NCI-H2171 treated with DMSO at 0.1 percent for 48 hours (cell line): ENCODE results near the gene CST5.
A peak's percentile ranks its signal among the peaks of the same experiment; 100 is the strongest.
"Not testable (repeated sequence)": the region's sequence is repeated elsewhere in the genome, so short reads cannot be mapped to it uniquely, and the experiment has no call there.

Experiments used
- DNase-seq: peaks from one replicate; lab custom pipeline; 2025; lab: John Stamatoyannopoulos, UW

The CST5 gene, protein sequence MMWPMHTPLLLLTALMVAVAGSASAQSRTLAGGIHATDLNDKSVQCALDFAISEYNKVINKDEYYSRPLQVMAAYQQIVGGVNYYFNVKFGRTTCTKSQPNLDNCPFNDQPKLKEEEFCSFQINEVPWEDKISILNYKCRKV

DNA sequence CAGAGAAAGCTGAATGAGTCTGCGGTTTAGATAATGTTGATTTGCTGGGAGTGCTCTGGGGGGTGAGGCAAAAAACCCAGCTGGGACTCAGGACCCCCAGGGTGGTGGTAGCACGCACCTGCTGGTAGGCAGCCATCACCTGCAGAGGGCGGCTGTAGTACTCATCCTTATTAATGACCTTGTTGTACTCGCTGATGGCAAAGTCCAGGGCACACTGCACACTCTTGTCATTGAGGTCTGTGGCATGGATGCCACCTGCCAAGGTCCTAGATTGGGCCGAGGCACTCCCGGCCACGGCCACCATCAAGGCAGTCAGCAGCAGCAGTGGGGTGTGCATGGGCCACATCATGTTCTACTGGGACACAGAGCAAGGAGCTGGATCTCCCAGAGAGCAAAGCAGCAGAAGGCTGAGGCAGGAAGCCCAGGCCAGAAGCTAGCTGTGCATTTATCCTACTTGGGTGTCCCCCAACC lies at the start of gene CST5:
Gene CST5 (minus strand): TSS at position 421 of the 471 bp plus-strand sequence. CDS start 72 bp downstream, at position 349.
- DNase-seq = no peak

DNA sequence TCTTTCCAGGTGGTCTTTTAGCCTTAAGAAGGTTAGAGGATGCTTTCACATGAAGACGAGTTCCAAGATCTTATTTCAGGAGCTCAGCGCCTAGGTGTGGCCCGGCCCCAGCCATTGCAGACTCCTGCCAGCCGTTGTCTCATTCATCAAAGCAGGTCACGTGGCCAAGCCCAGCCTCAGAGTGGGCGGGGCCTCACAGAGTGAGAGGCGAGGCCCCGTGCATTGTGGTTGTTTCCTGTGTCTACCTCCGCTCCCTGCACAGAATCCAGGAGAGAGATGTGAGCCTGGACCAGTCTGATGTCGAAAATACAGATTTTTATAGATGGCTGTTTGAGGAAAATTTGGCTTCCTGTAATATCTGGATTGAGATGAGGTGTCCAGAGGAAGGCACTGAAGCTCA lies 49.2 kb upstream of the CST5 start:
- DNase-seq = no peak

DNA sequence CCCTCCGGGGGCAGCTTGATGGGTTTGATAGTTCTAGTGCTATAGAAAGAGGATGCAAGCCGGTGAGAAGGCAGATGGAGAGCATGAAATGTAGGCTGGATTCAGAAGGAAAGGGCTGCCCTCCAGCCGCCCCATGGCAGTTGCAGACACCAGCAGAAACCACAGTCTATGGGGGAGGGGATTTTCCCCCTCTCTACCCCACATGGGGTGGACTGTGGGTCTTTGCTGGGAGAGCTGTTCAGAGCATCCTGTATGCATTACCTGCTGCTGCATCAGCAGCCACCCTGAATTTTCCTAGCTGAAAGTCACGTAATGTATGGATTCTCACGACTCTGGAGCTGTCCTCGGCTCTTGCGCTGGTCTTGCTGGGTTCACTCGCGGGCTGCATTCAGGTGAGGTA lies 48.8 kb upstream of the CST5 start:
- DNase-seq = no peak

DNA sequence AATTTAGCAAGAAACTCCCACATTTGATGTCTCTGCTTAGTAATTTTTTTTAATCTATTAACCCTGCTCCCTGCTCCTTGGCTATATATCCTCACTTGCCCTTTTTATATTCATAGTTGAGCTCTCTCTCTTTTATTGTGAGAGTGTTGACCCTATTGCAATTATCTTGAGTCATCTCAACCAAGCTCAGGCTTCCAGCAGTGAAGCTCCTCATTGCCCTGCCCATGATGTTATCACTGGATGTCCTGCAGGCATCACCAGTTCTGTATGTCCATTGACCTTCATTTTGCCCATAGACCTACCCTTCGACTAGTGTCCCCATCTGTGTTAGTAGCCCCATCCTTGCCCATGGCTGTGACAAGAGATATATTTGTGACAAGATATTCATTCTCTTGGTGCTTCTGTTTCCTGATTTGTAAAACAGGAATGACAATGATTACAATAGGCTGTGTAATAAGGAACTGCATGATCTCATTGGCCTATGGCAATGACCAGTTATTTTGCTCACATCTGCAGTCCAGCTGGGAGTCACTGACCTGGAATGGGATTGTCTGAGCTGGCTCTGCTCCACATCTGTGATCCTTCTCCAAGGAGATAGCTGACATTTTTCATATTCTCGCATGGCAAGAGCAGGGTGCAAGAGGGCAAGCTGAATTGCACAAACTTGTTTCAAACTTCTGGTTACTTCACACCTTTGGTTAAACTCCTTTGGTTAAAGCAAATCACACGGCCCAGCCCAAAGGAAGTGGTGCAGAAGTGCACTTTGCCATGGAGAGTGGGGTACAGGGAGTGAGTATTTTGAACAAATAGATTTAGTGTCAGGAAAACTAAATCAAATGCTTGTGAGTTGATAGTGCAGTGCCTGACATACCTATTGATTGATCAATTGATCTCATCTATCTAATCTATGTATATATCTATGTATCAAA lies 47.7 kb upstream of the CST5 start:
- DNase-seq = no peak

DNA sequence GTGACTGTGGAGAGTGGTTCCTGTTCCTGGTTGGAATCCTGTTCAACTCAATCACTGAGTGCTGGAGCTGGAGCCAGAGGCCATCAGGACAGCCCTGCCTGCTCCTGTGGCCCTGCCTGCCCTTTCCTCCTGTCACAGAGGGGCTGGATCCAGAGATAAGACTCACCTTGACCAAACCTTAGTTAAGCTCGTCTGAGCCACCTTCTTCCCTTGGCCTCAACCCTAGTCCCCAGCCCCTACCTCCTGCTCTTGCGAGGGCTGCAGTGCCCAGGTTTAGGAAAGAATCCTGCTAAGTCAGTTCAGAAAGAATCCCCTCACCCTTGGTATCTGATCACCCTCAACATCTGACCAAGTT lies 47.0 kb upstream of the CST5 start:
- no peak for DNase-seq

- DNase-seq = no peak
Observed at GRCh38 chr20:23925789-23926525, 46.4 kb upstream of the CST5 start.

DNA sequence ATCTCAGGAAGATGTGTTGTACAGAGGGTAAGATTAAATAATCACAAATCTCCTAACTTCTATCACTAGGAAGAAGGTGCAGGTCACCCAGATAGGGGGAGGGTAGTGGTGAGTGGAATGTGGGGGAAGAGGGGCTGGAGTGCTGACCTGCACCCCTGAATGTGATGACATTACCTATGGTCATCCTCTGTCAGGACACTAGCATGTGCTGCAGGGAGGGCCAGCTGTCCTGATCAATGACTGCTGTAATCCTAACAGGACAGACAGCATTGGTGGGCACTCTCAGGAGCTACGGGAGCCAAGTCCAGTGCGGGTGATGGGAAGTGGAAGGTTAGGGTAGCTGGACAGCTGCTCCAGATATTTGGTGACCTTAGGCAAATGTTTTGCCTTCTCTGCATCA lies 45.2 kb upstream of the CST5 start:
- no peak for DNase-seq

GRCh38 chr20:23923891-23924435 lies 44.4 kb upstream of the CST5 start:
- peak; percentile 13 for DNase-seq

DNA sequence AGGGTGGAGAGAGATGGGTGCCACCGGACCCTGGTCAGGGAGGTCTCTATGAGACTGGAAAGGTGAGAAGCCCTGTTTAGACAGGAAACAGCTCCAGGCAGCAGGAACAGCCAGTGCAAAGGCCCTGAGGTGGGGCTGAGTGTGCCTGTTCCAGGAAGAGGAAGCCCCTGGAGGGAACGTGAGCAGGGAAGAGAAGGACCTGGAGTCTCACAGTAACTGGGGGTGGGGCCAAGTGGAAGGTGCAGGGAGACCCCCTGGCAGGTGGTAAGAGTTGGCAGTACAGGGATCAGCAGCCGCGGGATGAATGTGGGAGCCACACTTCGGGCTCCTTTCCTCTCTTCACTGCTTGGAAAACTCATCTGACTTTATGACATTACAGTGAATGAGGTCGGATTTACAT lies 43.8 kb upstream of the CST5 start:
- DNase-seq = no peak

GRCh38 chr20:23920408-23921325 lies 41.1 kb upstream of the CST5 start:
- peak; percentile 93 for DNase-seq

GRCh38 chr20:23918896-23919295 lies 39.3 kb upstream of the CST5 start:
- no peak for DNase-seq

DNA sequence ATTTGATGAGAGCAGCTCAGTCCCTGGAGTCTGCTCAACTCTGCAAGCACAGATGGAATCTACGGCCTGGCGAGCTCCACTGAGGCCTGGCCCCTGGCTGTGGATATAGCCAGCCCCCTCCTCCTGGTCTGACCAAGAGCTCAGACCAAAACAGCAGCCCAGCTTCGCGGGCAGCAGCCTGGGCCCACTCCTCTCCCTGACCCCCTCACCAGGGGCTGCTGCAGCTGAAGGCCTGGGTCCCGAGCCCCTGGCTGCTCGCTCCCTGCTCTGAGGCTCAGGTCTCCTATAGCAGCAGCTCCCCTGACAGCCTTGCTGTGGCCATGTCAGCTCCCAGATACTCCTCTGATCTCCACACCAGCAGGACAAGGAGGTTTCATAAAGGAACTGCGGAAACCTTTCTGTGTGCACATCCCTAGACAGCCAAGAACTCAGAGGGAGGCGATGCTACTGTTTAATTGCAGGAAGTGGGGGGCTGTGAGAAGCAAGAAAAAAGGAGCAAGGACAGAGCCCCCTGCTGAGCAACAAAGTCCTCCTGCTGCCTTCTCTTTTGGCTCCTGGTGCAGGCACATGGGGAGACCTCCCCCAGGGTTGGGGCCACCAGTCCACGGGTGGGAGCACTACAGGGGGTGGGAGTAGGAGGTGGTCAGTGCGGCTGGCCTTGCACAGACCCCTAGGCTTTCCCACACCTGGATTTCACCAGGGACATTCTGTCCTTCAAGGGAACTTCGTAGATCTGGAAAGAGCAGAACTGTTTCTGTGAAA lies 38.7 kb upstream of the CST5 start:
- DNase-seq = no peak

- peak; percentile 29 for DNase-seq
Observed at GRCh38 chr20:23917024-23917725, 37.6 kb upstream of the CST5 start.

DNA sequence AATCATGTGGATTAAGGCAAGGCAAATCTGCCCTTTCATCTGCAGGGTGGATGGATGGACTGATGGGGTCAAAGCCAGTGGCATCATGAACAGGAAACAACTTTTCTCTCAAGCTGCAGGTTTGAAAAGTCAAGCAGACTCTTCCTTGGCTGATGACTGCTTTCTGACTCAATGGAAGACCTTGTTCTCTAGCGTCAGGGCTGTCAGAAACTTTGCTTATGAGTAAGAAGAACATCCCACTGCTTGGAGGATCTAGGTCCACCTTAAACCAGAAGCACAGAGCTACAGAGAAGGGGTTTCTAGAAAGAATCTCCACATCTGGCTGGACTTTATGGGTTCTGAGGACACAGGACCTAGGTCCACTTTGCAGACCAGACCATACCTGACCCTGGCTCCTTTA lies 36.3 kb upstream of the CST5 start:
- no peak for DNase-seq

DNA sequence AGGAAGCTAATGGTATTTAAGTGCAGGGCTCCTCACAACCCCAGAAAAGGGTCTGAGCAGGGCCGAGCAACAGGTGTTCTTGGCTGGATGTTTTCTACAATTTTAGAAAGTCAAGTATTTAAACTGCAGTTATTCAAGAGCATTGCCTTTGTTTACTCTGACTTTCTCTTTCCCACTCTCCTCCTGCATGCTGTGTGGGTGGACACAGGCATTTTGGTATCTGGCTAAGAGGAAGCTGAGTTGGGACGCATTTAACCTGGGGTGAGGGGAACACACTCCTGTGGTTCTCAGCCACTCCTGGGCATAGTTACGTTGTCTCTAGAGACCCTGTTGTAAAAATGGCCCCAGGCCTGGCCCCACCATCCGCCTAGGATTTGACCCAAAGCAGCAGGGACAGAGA lies 34.9 kb upstream of the CST5 start:
- not testable (repeated sequence) for DNase-seq

- DNase-seq = no peak
Observed at GRCh38 chr20:23910210-23910609, 30.7 kb upstream of the CST5 start.

DNA sequence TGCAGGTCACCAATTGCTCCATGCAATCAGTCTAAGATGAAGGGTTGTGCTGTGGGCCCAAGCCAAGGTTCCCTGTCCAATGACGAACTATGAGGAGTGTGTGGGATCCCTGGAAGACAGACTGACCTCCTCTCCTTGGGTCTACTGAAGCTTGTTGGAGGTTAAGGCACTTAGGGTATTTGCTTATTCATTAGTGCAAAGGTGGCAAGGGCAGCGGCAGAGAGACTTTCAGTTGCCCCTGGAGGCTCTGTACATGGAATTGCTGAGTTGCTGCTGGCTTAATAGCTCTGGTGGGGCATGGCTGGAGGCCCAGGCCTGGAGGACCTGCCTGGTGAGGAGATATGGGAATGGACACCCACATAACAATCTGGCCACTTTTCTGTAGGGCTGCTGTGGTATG lies 29.8 kb upstream of the CST5 start:
- DNase-seq = no peak

GRCh38 chr20:23907579-23907978 lies 28.0 kb upstream of the CST5 start:
- no peak for DNase-seq

- DNase-seq = peak; percentile 23
Observed at GRCh38 chr20:23902396-23902795, 22.8 kb upstream of the CST5 start.

- not testable (repeated sequence) for DNase-seq
Observed at GRCh38 chr20:23890867-23891266, 11.3 kb upstream of the CST5 start.
